GM06990 (cell line): ENCODE data around the gene EIF5A.

Experiments
- DNase-seq: peaks from one replicate; pipeline ENCODE4 v3.0.0-alpha.2; 2011; ENCODE audit not compliant: insufficient read length; ENCODE audit errors: extremely low read depth
- H3K27me3 ChIP-seq: replicated peaks from 2 replicates; pipeline ENCODE4 v1.6.0; 2011; ENCODE audit warnings: low read length; ENCODE audit not compliant: control insufficient read depth, insufficient read depth
- H3K36me3 ChIP-seq: 2 replicates; pipeline ENCODE4 v1.5.1; 2011; ENCODE audit warnings: low read length; ENCODE audit not compliant: control insufficient read depth, insufficient read depth
- H3K4me3 ChIP-seq: replicated peaks from 2 replicates; pipeline ENCODE4 v1.5.1; 2011; ENCODE audit warnings: low read depth, mild to moderate bottlenecking, control low read depth, low read length
- TF ChIP-seq, protein P1 (sequence below): IDR thresholded peaks from 2 replicates; pipeline ENCODE4 v1.5.1; 2011; ENCODE audit warnings: low read length, control low read depth, mild to moderate bottlenecking, inconsistent platforms; ENCODE audit not compliant: insufficient read depth, poor library complexity, severe bottlenecking

Gene EIF5A

DNA sequence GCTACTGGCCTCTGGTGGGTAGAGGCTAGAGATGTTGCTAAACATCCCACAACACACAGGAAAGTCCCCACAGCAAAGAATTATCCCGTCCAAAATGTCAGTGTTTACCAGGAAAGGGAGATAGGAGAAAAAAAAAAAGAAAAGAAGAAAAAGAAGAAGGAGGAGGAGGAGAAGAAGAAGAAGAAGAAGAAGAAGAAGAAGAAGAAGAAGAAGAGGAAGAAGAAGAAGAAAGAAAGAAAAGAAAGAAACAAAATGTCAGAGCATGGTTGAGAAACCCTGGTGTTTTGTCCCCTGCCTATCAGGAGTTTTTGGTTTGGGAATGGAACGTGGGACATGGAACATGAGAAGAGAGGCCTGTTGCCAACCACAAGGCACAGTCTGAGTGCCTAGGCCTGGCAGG lies 50.0 kb downstream of the EIF5A start:
- Histone ChIP-seq H3K27me3 (no peaks in the 10 kb centered on the region), H3K4me3 (no peak overlapping the region), H3K36me3 (no peaks in the 10 kb centered on the region)
- no peak for DNase-seq
- TF ChIP-seq, protein P1, sequence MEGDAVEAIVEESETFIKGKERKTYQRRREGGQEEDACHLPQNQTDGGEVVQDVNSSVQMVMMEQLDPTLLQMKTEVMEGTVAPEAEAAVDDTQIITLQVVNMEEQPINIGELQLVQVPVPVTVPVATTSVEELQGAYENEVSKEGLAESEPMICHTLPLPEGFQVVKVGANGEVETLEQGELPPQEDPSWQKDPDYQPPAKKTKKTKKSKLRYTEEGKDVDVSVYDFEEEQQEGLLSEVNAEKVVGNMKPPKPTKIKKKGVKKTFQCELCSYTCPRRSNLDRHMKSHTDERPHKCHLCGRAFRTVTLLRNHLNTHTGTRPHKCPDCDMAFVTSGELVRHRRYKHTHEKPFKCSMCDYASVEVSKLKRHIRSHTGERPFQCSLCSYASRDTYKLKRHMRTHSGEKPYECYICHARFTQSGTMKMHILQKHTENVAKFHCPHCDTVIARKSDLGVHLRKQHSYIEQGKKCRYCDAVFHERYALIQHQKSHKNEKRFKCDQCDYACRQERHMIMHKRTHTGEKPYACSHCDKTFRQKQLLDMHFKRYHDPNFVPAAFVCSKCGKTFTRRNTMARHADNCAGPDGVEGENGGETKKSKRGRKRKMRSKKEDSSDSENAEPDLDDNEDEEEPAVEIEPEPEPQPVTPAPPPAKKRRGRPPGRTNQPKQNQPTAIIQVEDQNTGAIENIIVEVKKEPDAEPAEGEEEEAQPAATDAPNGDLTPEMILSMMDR = no peak

- no peak overlapping the region for H3K4me3 ChIP-seq
- no peaks in the 10 kb centered on the region for H3K36me3 ChIP-seq
- no peak for DNase-seq
- no peaks in the 10 kb centered on the region for H3K27me3 ChIP-seq
- TF ChIP-seq, protein P1 = no peak
Observed at GRCh38 chr17:7361906-7362305, 54.5 kb downstream of the EIF5A start.
